ENCODE data around the gene CALD1.

CALD1 gene

DNA sequence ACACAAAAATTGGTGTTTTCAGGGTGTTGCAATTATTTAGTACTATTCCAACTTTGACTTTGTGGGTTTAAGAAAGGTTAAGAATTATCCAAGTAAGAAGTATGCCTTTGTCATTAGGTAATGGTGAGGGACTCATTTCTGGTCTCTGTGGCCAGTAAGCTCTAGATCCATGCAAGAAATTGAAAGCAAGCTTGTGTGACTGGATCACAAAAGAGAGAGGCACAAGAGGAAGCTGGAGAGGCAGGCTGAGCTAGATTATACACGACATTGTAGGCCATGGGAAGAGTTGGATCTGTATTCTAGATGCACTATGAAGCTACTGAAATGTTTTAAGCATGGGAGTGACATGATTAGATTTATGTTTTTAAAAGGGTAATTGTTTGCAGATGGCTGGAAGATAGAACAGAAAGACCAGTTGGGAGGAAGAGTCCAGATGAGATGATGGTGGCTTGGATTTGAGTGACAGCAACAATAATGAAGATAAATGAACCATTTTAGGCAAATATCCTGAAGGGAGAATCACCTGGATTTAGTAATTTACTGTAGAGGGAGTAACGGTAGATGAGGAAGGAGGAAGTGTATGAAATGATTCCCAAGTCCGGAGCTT lies 50.0 kb downstream of the CALD1 start:
- no peak for DNase-seq

DNA sequence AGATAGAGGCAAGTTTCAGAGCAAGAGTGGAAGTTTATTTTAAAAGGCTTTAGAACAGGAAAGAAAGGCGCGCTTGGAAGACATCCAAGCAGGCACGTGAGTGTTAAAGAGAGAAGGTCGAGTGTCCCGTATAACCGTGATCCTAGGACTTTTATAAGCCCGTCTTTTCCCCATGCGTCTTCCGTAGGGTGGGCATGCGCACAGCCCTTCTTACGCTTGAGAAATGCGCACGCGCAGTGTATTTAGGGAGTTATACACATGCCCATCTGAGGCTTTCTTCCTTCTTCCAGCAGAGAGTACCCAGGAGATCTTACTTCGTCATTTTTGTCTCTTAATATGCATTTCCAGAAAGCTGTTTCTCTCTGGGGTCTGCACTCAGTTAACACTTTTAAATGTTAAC lies 52.4 kb downstream of the CALD1 start:
- DNase-seq = no peak

DNA sequence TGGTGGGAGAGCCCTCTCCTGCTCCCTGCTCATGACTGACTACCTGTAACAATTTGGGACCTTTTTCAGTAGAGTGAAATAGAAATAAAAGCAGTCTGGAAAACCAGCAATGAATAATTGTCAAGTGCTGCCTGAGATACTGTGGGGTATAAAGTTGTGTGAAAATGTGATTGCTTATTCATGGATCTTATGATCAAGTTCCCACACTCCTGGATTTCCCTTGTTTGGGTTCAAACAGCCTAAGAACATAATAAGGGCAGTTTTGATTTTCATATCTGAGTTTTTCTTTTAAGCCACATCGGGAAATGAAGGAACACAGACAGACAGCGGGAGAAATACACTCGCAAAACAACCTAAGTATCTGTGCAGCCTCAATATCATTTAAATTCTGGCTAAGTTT lies 52.9 kb downstream of the CALD1 start:
- no peak for DNase-seq

DNA sequence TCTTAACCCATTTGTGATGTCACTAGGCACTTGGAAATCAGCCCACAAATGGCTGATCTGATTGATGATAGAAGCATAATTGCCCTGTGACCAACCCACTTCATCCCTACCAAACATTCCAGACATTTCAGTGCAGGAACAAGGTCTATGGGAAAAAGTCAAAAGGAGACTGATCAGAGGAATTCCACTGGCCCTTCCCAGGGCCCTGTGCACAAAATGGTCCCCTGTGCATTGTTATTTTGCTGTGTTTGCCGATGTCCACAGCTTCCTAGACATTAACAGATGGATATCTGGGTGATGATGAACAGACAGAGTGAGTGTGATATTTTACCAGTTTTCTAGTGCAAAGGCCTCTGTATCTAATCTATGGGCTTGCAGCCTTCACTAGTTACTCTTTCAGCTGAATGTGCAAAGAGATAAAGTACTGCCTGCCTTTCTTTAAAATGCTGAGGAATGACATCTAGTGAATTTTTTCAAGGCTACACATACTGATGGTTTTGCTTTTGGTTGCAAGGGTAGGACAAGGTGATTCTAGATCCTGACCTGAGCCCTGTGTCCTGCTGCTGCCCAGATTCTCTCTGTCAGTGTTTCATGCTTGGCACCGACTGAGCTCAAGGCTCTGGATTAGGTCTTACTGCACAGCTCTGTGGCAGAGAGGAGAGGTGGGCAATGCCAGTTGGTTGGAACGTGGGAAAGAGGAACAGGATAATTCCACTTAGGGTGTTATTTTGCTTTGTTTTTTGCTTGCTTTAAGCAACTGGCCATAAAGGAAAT lies 55.4 kb downstream of the CALD1 start:
- no peak for DNase-seq

DNA sequence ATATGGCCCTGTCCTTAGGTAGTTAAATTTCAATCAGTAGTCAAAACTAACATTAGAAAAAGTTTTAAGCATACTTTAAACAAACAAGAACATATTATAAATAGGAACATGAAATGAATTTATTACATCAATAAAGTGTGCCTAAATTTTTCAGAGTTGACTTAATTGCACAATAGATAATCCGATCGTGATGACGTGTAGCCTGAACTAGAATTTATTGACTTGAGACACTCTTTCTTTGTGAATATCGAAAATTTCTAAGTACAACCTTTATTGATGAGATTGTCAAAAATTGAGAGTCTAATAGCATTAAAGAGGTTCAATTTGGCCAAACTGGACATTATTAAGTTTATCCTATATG lies 56.0 kb downstream of the CALD1 start:
- DNase-seq = no peak

DNA sequence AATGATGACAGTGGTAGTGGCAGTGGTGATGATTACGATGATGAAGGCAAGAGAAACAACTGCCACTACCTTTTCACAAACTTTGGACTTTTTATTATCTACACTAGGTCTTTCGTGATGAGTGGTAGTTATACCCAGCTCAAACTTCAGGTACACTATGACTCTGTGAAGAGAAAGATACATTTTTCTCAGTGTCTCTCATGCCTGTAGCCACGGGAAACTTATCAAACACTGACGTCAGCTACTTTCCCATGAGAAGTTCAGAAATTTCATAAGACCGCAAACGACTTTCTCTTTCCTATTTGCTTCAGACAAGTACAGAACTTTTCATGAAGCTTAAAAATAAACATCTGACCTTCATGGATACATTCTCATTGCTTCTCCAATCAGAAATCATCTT lies 57.0 kb downstream of the CALD1 start:
- no peak for DNase-seq

DNA sequence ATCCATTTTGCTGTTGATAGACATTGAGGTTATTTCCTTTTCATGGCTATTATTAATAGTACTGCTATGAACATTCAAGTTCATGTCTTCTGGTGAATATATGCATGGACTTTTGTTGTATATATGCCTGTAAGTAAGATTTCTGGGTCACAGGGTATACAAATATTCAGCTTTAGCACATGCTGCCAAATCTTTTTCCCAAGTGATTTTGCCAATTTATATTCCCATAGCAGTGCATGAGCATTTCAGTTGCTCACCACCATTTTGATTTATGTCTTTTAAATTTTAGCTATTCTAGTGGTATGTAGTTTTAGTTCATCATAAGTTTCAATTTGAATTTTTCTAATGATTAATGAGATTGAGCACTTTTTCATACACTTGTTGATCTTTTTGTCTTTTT lies 59.9 kb downstream of the CALD1 start:
- DNase-seq = no peak

DNA sequence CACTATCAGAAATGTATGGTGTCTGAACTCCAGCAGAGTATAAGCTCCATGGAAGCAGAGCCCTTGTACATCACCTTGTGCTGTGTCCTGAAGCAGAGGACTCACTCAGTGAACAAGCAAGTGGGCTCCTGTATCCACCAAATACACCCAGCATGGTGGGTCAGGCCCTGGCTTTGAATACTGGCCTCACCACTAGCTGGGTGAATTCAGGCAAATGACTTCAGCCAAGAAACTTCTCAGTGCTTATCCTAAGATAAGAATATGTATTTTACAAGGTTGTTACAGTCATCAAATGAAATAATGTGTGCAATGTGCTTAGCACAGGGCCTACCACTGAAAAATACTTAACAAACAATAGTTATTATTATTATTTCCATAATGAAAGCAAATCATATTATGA lies 62.6 kb downstream of the CALD1 start:
- no peak for DNase-seq

DNA sequence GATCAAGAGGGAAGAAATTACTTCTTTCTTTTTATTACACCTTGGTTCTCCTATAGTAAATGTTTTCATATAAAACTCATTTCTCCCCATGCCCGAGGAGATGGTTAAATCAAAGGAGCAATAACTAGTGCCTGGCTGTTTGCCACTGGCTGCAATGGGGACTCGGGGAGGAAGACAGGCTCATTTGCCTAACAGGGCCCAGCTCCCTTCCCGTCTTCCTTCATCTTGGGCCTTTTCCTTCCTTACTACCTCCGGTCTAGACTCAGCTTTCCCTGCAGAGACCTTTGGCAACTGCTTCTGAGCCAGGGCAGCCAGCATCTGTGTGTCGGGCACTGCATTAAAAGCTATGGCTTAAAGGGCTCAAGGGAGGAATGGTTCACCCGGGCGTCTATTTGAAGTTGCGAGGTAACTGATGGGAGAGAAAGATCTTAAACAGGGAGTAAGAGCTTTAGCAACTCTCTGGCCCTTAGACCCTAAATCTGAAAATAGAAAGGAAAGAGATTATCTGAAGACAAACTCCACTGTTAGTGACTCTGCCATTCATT lies 63.5 kb downstream of the CALD1 start:
- DNase-seq = no peak

DNA sequence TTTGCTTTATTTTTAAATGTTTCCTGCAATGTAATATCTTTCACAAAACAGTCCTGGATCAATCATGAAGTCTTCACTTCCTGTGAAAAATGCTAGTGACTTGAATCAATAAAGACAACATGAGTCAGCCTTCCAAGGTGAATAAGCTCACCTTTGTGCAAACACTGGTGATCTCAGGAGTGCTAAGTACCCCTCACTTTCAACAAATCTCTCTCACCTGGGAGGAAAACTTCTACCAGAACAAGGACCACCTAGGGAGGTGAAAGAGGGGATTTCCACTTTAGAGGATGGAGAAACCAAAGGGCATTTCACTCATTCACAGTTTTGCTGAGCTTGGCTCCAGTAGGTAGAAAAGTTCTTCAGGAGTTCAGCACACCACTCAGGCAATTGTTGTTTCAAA lies 64.8 kb downstream of the CALD1 start:
- no peak for DNase-seq

DNA sequence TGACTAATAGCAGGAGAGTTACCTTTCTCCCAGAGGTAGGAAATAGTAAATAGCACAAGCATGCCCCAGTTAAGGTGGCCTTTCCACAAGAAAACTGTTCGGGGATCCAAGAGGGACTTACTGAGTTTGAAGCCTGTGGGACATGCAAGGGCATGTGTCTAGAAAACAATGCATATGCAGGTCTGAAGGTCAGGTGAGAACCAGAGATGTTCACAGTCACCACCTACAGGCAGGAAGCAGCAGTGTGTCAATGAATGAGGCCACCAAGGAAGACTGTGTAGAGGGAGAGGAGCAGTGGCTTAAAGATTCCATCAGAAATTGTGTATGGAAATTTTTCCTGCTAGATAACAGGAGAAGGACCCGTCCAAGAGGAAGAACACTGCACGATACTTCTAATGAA lies 66.0 kb downstream of the CALD1 start:
- DNase-seq = no peak

DNA sequence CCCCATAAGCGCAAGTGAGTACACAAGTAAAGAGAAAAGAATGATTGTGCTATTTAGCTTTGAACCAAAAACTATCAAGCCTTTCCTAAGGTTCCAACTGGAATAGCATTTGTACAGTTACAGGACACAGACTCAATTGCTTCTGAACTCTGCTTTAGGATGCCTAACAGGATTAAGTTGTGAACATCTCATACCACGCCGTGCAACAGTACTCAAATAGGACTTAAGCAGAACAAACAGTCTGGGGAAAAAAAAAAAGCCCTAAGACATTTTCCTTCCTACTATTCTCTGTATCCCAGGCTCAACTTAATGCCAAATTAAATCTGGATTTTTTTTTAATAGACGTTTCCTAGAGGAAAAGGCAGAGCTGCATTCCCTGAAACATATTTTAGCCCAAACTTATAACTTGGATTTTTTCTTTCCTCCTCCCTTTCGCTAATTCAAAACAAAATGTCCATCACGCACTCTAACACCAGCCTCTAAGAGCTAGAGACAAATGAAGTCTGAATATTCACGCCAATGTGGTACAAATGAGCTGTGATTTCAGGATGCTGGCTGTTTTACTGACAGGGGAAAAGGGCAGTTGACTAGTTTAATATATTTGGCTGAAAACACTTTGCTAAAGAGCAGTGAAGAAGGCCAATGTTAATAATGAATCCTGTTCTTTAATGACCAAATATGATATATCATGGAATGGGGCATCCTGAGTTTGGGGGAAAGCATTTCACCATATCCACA lies 68.6 kb downstream of the CALD1 start:
- DNase-seq = no peak

DNA sequence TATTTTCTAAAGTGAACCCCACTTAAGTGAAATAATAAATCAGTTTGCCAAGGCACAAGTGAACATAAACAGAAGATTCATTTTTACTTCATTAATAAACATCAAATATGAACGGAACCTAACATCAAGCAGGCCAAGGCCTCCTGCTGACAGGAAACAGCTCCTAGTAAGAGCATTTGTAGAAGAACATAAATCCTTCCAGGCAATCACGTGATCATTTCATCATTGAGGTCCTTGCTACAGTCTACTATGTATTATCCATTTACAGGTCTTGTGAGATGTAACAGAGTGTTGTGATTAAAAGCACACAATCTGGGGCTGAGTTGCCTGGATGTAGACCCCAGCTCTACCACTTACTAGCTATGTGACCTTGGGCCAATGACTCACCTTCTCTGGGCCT lies 70.6 kb downstream of the CALD1 start:
- no peak for DNase-seq

DNA sequence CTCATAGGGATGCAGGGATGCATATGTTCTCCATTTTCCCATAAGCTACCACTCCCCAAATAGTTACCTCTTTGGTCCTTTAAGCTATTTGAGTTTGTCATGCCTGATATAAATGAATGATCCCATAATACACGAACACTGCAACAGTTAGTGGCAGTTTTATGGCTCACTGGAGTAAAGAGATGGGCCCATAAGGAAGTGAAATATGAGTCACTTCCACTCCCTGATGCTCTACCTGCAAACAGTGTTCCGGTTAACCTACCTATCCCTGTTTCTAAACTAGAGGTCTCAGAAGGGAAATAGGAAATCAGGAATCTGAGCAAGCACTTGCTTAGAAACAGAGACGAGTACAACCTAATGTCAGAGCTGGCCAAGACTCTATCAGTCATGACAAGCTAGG lies 71.7 kb downstream of the CALD1 start:
- no peak for DNase-seq

DNA sequence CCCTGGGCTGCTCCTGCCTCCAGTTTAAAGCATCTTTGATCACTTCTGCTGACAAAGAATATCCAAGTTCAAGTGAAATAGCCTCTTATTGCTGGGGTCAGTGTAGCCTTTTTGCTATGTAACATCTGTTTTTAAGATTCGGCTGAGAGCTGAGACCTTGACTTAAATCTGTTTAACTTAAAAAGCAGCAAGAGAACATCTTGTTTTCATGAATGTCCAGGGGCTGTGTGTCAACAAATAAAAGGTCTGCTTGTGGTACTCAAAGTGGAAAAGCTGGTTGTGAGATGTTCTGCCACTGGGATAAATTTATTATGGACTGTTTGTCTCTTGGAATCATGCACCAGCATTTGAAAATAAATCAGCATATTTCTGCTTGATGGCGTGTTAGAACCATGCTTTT lies 73.2 kb downstream of the CALD1 start:
- no peak for DNase-seq

DNA sequence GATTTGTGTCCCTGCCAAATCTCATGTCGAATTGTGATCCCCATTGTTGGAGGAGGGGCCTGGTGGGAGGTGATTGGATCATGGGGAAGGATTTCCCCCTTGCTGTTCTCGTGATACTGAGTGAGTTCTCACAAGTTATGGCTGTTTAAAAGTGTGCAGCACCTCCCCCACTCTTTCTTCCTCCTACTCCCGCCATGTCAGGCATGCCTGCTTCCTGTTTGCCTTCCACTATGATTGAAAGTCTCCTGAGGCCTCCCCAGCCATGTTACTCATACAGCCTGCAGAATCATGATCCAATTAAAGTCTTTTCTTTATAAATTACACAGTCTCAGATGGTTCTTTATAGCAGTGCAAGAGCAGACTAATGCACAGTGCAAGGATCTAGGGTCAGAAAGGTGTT lies 75.4 kb downstream of the CALD1 start:
- no peak for DNase-seq

DNA sequence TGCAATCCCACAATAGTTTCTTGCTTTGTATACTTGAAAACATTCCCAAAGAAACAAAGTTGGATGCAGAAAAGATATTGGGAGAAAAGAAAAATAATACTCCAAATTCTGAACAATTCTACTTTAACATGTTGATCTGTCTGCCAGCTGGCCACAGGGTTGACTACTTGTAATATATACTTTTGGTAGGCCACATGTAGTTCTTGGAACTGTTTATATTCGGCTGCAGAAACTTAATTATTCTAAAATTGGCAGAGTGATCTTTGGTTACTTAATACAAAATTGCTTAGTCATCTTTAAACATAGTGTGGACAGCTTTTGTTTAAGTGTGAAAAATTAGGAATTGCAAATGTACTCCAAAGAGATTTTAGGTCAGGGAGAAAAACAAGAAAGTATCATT lies 76.0 kb downstream of the CALD1 start:
- DNase-seq = no peak

DNA sequence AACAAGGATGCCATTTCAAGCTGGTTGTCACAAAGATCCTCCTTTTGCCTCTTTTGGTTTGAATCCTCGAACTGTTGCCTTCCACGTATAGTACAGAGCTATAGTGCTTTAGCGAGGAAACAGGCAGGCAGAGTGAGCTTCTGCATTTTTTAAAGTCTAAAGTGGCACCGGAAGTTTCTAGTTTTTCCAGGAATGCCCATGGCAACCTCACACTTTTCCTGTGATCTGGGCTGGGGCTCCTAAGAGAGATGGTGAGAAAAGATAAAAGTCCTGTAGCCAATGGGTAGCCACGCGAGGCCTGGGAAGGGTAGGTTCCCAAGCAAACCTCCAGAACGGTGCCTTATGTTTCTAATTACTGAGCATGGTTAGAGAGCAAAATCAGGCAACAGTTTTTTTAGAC lies 76.7 kb downstream of the CALD1 start:
- no peak for DNase-seq

DNA sequence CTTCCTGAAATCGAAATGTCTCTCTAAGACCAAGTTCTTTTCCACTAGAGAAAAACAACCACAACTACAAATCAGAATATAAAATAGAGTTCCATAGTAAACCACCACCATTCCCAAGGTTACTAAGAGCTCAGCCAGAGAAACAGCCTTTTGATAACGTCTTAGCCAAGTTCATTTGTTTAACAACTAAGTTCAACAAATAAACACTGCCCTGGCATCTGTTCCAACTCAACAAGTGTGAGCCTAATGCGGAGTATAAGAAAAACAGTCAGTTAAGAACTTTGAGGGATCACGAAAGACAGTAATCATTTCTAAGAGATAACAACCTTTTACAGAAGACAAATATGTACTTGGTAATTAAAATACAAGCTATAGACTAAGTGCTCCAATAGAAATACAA lies 77.3 kb downstream of the CALD1 start:
- no peak for DNase-seq

DNA sequence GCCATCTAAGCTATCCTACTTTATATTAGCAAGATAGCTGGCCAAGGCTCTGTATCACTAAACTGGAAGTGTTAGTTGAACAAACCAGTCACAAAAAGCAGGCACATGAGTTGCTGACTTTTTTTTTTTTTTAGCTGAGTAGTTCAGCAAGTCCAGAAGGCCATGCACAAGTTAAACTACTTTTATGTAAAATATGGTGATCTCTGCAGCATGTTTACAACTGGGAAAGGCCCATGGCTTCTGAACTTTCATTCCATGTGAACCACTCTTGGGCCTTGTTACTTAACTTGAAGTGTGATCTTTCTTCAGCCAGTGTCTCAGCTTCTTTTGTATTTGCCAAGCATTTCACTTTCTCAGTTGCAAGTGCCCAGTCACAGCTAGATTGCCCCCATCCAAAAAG lies 78.5 kb downstream of the CALD1 start:
- DNase-seq = no peak

DNA sequence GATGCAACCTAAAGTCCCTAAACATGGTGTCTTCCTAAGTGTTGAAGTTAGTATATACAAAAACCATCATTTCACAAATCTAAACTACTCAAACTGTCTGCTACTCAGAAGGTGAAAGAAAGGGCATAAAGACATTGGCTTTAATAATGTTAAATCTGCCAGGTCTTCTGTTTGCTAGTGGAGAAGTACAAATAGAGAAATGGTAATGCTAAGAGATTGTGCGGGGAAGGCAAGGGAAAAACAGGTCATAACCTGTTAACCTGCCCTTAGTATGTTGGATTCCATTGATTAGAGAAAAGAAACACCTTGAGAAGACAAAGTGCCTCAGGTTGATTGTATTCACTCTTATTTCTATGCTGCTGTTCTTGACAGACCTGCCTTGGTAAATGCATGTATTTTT lies 80.3 kb downstream of the CALD1 start:
- no peak for DNase-seq

DNA sequence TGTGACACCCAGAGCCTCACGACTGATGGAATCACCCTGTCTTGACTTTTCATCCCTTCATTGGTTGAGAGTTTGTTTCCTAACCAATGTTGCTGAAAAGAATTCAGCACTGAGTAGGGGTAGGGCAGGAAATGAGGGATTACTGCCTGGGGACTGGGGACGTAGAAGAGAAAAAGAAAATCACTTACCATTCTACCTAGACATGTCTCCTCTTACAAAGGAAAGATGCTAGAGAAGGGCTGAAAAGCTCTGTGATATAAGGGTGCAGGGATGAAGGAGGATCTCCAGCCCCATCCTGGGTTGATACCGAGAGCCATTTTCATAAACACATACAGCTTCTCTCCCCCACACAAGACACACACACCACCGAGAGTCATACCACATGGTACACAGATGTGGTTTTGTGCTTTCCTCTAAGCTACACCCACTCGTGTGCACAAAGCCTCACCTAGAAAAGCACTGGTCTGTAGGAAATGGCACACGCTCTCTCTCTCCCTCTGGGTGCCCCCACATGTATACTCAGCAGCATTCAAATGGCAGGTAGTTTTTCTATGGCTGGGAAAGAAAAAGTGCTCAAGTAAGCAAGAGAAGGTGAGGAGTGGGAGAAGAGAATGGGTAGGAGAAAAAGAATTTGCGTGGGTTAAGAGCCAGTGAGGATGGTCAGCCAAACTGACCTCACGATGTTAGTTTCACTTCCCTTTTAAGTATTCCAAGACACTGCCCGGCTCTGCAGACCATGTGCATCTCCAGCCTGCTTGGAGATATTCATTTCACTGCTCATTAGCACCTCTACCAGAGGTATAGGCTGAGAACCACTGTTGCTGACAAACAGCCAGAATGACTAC lies 85.8 kb downstream of the CALD1 start:
- no peak for DNase-seq

DNA sequence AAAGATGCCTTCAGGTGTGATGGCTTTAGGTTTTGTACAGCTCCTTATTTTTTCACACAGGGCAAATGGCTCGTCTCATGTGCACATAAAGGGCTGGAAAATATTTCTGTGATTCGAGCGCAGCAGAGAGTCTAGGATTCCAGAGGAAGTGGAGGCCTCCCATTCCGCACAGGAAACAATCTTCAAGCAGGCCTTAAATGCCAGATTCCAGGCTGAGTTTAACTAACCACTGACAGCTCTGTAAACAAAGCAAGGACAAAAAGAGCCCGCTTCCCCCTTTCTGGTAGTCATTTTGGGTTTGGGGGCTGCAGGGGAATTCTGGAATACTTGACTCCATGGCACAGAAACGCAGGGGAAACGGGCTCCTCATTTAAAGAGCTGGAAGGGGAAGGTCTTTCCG lies 87.2 kb downstream of the CALD1 start:
- no peak for DNase-seq
